Left ventricle myocardium inferior (tissue), 1 donor: Measurements from ENCODE around the gene METTL22. TPM values are rescaled to one million over a fixed set of nuclear protein-coding genes. Genes with fewer than 3 reads are reported as not detected.

Experiments
- DNase-seq: peaks from one replicate; pipeline ENCODE4 v3.0.0-alpha.2; 2020
- H3K27ac ChIP-seq: fragments of 200-600 bp; replicated peaks from 2 replicates; pipeline ENCODE4 v1.8.0; 2021
- H3K27me3 ChIP-seq: fragments of 200-600 bp; 2 replicates; pipeline ENCODE4 v1.8.0; 2021; ENCODE audit warnings: low read depth
- H3K36me3 ChIP-seq: fragments of 200-600 bp; 2 replicates; pipeline ENCODE4 v1.8.0; 2021
- H3K4me1 ChIP-seq: fragments of 200-600 bp; 2 replicates; pipeline ENCODE4 v1.8.0; 2021
- H3K4me3 ChIP-seq: fragments of 200-600 bp; 2 replicates; pipeline ENCODE4 v1.8.0; 2021; ENCODE audit warnings: mild to moderate bottlenecking, moderate library complexity
- H3K9me3 ChIP-seq: fragments of 200-600 bp; replicated peaks from 2 replicates; pipeline ENCODE4 v1.8.0; 2021
- intact Hi-C: fragments of 100-400 bp; cut with micrococcal nuclease; formaldehyde crosslinking; loops from one replicate; pipeline ENCODE4 v1.11.0; 2022
- total RNA-seq: library from RNA; stranded (reverse); fragmentation: NEBNext Ultra II Directional; extraction: Animal tissue kit (Norgen Biotek cat#: 25700); gene quantifications from one replicate; pipeline ENCODE4 v1.2.1, GENCODE V29; 2021
- TF ChIP-seq, protein P1 (sequence below): fragments of 200-600 bp; IDR thresholded peaks from 2 replicates; pipeline ENCODE4 v1.8.0; 2021; ENCODE audit warnings: antibody characterized with exemption, mild to moderate bottlenecking, borderline replicate concordance
- donor health status: DM: no; HTN: yes; CAD: no; lungs with severe emphysema.

Gene METTL22
- total RNA-seq, 1 donor from 2014 or later: 27.3 TPM

DNA sequence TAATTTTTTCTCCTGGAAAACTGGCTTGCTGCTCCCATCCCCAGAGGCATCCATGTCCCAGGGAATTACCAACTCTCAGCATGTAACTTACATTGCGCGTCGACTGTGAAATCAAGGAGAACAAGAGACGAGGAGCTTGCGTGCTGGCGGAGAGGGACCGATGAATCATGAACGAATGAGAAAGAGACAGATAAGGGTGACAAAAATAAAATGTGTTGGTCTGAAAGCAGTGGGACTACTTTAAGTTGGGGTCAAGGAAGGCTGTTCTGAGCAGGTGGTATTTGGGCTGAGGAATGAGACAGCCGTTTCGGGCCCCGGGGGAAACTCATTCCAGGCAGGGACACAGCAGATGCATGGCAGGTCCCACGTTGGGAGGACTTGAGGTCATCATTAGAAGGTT lies 75.4 kb downstream of the METTL22 start:
- H3K36me3 ChIP-seq: no peaks in the 10 kb centered on the region
- TF ChIP-seq, protein P1, sequence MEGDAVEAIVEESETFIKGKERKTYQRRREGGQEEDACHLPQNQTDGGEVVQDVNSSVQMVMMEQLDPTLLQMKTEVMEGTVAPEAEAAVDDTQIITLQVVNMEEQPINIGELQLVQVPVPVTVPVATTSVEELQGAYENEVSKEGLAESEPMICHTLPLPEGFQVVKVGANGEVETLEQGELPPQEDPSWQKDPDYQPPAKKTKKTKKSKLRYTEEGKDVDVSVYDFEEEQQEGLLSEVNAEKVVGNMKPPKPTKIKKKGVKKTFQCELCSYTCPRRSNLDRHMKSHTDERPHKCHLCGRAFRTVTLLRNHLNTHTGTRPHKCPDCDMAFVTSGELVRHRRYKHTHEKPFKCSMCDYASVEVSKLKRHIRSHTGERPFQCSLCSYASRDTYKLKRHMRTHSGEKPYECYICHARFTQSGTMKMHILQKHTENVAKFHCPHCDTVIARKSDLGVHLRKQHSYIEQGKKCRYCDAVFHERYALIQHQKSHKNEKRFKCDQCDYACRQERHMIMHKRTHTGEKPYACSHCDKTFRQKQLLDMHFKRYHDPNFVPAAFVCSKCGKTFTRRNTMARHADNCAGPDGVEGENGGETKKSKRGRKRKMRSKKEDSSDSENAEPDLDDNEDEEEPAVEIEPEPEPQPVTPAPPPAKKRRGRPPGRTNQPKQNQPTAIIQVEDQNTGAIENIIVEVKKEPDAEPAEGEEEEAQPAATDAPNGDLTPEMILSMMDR: no peak

GRCh38 chr16:8697965-8698364 lies 76.5 kb downstream of the METTL22 start:
- DNase-seq: no peak
- Histone ChIP-seq H3K9me3 (no peaks in the 10 kb centered on the region), H3K27me3 (no peaks in the 10 kb centered on the region), H3K4me3 (no peak overlapping the region), H3K36me3 (no peaks in the 10 kb centered on the region), H3K4me1 (no peaks in the 10 kb centered on the region), H3K27ac (no peak overlapping the region)
- TF ChIP-seq, protein P1: no peak
- intact Hi-C loops: no loop called here

More for the DNA sequence above, 75.4 kb downstream of the METTL22 start:
- no peak for DNase-seq
- H3K27me3 ChIP-seq: no peaks in the 10 kb centered on the region
- H3K4me1 ChIP-seq: no peaks in the 10 kb centered on the region
- intact Hi-C loops: no loop called here
- H3K9me3 ChIP-seq: no peaks in the 10 kb centered on the region
- no peak overlapping the region for H3K27ac ChIP-seq
- no peak overlapping the region for H3K4me3 ChIP-seq

Other genes starting within 250 kb of the METTL22 start
- gene TMEM114, start 31.2 kb upstream of the METTL22 start, total RNA-seq: not detected
- 14.5 TPM for gene ABAT, start 52.9 kb downstream of the METTL22 start, total RNA-seq
- 16.4 TPM for gene TMEM186, start 175.9 kb downstream of the METTL22 start, total RNA-seq
- gene PMM2, start 176.1 kb downstream of the METTL22 start, total RNA-seq: 13.7 TPM
- 23.9 TPM for gene CARHSP1, start 247.3 kb downstream of the METTL22 start, total RNA-seq